Measurements from ENCODE around the gene CCDC85B.

Gene CCDC85B

DNA sequence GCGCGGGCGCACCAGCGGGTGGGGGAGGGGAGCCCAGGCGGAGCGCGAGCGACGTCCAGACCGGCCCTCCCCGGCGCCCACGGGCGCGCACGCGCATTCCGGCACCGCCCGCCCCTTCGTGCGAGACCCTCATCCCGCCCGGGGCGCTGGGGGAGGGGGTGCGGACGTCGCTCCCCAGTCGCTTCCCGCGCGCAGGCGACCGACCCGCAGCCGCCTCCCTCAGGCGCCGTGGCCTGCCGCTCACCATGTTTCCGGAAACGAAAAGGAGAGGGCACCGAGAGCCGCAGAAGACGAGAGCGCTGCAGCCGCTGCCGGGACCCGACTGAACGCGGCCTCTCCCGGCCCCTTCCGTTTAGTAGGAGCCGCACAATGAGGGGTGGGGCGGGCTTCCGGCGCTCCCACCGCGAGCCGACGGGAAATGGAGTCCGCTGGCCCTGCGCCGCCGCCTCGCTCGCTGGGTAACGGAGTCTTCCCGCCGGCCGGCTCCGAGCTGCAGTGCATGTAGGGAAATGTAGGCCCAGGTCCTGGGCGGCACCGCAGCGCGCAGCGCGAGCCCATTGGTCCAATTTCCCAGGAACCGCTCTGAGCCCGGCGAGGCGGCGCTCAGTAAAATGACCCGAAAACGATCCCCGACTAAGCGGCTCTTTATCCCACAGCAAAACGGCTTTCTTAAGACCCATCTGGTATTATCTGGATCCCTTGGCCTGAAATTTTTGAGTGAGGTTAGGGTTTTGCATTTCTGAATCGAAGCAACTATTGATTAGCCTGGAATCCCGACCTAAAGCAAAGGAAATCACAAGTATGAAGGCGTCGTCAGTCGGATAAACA is 32.4 kb upstream of the CCDC85B start, which contains the start of gene CFL1:
Gene CFL1, minus strand, starts transcription at position 328 of the 828 bp plus-strand sequence. Its CDS starts 81 bp downstream, at position 247.
- peak; percentile 76 for ATAC-seq

DNA sequence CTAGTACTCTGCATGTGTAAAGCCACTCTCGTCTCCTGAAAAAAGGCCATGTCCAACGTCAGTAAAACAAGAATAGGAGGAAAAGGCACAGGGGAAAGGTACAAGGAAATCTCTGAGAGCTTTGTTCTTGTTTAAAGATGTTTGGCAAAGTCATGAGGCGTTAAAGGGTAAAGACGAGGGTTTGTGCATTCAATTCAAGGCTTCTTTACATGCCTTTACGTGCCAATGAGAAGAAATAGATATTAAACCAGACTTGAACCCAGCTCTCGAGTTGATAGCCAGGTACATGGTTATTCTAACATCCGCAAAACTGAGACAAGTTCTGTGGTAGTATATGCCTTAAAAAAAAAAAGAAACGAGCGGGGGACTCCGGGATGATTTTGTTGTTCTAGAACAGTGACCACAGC is 31.8 kb upstream of the CCDC85B start:
- ATAC-seq: no peak

DNA sequence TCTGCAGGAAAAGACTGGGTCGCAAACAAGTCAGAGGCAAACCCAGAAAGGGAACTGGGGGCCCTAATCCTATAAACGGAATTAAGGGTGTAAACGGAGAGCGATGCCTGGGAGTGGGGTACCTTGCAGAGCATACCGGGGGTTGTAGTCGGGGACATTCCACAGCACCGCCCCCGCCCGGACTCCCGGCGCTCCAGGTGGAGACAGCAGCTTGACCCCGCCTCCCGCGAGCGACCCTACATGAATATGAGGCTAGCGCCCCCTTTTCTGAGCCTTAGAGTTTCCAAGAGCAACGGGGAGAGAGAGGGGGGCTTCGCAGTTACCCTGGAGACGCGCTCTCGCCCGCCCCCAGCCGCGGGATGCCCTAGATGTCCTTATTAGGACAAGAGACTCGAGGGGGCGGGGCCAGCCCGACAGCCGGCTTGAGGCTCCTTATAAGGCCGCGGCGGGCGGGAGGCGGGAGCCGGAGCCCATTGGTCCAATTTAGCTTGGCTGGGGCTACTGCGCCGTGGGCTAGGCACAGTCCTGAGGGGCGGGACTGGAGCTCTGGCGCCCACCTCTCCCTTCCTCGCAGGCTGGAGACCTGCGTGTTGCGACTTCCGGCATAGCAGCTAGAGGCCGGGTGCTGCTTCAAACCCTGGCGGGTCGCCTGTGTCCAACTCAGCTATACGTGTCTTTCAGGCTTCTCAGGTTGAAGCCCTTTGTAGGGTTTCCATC is 31.2 kb upstream of the CCDC85B start:
- ATAC-seq: peak; percentile 67 to 70

DNA sequence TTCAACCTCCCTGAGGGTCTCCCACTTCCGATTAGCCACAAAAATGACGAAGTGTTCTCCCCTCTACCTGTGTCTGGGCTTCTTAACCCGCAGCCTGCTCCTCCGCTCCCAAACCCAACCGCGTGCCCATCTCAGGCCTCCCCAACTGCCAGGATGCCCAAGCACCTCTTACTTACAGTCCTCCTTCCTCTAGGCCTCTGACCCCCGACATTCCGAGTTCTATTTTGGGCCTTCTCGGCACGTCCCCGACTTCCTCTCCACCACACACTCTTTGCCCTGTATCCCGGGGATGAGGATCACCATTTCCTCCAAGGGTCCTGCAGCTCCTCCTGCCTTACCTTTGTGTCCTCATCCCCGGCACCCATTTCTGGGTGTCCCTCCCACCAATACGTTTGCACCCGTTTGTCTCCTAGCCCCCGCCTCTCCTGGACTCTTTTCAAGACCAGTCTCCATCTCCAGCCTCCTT is 30.6 kb upstream of the CCDC85B start:
- no peak for ATAC-seq

DNA sequence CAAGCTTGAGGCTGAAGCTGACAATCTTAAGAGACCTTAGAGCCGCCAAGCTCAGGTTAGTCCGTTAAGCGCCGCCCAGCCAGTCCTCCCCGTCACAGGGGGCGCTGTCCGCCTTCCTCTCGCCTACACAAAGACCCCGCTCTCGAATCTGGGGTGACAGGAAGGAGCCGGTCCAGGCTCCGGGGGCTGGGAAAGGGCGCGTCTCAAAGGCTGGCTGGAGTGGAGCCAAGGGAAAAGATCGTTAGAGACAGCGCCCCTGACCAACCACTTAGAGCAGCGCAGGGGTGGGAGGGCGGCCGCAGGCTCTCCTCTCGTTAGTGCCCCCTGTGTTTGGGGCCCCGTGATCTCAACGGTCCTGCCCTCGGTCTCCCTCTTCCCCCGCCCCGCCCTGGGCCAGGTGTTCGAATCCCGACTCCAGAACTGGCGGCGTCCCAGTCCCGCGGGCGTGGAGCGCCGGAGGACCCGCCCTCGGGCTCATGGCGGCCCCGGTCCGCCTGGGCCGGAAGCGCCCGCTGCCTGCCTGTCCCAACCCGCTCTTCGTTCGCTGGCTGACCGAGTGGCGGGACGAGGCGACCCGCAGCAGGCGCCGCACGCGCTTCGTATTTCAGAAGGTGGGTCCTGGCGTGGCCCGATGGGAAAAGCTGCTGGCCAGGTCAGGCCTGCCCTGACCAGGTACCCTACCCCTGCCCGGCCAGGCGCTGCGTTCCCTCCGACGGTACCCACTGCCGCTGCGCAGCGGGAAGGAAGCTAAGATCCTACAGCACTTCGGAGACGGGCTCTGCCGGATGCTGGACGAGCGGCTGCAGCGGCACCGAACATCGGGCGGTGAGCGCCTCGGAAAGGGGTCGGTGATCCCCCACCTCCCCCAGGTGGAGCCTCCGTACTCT is 30.0 kb upstream of the CCDC85B start, which contains the start of gene MUS81:
Gene MUS81, plus strand, starts transcription at position 156 of the 887 bp plus-strand sequence. Its CDS starts 321 bp downstream, at position 477.
- peak; percentile 45 to 47 for ATAC-seq

DNA sequence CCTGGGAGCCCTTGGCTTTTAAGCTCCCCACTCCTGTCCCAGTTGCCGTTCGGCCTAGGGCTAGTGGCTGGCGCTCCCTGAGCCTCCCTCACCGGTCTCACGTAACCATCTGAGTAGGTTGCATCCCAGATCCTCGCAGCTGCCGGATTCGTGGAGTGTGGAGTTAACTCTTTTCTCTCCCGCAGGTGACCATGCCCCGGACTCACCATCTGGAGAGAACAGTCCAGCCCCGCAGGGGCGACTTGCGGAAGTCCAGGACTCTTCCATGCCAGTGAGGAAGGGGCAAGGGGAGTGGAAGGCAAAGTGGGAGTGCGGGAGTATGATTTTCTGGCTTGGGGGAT is 29.3 kb upstream of the CCDC85B start:
- ATAC-seq: no peak

DNA sequence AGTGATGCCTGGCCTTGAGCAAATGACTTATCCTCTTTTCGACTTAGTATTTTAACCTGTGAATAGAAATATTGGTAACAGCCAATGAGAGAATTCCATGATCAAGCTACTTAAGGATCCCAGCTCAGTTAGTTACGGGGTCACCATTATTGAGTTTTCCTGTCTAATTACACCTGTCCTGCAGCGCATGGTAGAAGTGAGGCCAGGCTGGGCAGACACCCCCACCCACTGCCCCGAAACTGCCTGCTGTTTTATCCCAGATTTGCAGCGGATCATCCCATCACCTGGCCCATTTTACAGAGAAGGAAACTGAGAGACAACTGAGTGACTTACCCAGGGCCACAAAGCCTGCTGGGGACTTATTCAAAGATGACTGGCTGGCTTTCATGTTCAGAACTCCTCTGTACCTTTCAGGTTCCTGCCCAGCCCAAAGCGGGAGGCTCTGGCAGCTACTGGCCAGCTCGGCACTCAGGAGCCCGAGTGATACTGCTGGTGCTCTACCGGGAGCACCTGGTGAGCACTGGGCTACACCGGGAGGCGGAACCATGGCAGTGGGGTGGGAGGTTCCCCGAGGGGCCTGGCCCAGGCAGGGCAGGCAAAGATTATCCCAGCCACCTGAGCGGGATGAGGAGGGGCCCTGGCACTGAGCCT is 28.8 kb upstream of the CCDC85B start:
- no peak for ATAC-seq

DNA sequence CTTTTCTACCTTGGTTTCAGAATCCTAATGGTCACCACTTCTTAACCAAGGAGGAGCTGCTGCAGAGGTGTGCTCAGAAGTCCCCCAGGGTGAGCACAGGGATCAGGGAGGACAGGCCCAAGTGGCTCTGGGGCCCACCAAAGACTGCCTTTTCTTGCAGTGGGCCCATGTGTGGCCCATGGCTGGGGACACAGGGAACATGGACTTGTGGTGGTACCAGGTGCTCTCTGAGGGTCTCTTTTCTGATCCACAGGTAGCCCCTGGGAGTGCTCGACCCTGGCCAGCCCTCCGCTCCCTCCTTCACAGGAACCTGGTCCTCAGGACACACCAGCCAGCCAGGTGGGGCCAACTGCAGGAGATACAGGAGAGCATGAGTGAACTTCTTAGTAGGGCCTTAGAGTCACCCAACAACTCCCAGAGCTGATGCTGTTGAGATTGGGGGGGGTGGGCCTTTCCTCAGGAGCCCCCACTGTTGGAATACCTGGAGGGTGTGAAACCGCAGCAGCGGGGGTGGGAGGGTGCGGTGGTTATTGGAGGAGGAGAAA is 28.2 kb upstream of the CCDC85B start:
- no peak for ATAC-seq

DNA sequence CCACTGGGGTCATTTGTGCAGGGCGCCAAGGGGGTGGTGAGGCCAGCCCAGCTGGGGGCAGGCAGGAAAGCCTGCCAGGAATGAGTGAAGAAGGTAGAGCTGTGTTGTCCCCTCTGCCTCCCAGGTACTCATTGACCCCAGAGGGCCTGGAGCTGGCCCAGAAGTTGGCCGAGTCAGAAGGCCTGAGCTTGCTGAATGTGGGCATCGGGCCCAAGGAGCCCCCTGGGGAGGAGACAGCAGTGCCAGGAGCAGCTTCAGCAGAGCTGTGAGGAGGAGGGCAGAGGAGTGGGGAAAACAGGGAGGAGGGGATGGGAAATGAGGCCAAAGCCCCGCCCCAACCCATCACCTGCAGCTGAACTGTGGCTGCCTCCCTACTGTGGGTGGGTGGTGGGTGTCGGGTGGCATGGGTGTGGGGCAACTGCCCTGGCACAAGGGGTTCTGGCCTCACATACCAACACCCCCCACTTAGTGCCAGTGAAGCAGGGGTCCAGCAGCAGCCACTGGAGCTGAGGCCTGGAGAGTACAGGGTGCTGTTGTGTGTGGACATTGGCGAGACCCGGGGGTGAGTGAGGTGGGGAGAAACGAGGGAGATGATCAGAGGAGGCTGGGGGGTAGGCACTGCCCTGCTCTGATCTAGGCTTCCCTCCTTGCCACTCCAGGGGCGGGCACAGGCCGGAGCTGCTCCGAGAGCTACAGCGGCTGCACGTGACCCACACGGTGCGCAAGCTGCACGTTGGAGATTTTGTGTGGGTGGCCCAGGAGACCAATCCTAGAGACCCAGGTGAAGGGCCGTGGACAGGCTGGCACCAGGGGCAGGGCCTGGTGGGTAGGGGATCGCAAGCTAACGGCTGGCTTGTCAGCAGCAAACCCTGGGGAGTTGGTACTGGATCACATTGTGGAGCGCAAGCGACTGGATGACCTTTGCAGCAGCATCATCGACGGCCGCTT is 27.3 kb upstream of the CCDC85B start:
- ATAC-seq: no peak

DNA sequence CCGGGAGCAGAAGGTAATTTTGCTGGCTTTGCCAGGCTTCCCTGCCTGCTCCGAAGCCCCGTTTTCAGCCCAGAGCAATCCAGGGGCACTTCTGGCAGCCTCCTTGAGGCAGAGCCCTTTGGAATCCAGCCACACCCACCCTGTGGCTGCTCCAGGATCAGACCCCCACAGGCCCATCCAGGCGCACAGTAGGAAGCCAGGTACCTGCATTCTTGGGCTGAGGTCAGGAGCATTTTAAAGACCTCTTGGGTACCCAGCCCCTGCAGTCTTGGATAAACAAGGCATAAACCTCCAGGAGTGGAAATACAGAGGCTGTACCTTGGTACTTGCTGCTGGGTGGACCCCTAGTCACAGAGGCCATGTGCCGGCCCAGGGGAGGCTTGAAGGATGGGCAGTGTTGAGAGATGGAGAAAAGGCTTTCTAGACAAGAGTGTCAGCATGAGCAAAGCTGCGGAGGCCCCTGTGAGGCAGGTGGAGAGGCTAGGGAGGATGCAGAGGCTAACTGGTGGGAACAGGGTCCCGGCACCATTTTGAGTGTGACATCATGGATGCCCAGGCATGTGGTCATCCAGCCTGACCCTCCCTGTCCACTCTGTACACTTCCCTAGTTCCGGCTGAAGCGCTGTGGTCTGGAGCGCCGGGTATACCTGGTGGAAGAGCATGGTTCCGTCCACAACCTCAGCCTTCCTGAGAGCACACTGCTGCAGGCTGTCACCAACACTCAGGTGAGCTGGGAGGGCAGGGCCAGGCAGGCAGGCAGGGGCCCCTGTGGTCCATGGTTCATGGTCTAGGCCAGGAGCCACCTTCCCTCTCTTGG is 26.4 kb upstream of the CCDC85B start:
- no peak for ATAC-seq

DNA sequence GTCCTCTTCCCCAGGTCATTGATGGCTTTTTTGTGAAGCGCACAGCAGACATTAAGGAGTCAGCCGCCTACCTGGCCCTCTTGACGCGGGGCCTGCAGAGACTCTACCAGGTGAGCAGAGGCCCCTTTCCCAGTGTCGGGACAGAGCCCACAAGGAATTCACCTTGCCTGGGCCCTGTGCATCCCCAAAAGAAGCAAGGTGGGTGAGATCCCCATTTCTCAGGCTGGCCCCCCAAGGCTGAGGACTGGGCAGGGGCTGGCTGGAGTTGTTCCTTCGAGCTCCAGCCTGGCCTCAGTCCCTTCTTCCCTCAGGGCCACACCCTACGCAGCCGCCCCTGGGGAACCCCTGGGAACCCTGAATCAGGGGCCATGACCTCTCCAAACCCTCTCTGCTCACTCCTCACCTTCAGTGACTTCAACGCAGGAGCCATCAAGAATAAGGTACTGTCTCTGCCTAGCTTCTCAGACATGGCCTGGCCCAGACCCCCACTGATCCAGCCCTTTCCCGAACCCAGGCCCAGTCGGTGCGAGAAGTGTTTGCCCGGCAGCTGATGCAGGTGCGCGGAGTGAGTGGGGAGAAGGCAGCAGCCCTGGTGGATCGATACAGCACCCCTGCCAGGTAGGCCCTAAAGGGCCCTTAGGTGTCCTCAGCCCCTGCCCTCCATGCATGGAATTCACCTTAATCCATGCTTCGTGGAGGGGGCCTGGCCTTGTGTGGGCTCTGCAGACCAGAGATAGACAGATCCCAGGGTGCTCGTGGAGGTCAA is 25.6 kb upstream of the CCDC85B start:
- ATAC-seq: no peak

DNA sequence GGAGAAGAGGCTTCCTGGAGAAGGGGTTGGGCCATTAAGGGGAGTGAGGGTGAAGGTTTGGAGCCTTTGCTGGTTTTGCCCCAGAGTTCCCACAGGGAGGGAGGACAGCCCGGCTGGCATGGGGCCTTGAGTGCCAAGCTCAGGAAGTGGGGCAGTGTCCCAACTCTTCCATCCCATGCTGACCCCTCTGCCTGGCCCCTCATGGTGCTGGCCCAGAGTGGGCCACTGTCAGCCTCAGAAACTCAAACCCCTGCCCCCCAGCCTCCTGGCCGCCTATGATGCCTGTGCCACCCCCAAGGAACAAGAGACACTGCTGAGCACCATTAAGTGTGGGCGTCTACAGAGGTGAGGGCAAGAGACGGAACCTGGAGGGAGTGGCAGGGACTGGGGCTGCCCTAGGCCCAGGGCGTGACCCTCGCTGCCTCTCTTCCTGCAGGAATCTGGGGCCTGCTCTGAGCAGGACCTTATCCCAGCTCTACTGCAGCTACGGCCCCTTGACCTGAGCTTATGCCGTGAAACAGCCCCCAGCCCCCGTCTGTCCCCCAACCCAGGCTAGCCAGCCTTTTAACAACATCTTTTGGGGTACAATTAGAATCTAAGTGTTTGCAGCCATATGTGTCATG is 24.8 kb upstream of the CCDC85B start:
- no peak for ATAC-seq

DNA sequence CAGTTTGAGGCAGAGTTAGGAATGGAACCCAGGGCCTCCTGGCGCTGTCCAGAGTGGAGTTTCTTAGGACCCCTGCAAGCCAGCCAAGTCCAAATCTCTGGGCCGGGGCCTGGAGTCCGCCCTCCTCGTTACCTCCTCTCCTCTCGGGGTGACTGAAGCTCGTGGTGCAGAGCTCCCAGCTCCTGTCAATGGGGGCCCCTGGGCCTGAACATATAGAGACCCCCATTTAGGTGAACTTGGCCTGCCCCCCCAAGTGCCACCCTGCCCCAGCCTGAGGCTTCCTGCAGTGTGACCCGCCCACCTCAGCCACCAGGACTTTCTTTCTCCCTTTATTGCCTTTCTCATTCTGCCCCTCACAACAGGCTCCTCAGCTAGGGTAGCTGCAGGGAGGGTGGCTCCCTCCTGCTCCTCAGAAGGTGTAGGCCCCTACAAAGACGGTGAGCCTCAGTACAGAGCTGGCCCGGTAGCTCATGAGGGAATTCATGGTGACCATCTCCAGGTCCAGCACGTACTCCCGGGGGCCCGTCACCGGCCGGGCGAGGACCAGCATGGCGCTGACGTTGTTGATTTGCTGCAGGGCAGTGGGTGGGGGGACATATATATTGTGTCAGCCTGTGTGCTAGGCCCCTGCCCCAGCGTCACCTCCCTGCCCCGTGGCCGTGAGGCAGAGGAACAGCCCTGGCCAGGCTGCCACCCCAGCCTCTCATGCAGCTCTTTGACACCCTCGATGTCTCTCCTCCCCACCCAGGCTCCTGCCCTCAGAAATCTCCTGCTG is 23.8 kb upstream of the CCDC85B start:
- no peak for ATAC-seq

DNA sequence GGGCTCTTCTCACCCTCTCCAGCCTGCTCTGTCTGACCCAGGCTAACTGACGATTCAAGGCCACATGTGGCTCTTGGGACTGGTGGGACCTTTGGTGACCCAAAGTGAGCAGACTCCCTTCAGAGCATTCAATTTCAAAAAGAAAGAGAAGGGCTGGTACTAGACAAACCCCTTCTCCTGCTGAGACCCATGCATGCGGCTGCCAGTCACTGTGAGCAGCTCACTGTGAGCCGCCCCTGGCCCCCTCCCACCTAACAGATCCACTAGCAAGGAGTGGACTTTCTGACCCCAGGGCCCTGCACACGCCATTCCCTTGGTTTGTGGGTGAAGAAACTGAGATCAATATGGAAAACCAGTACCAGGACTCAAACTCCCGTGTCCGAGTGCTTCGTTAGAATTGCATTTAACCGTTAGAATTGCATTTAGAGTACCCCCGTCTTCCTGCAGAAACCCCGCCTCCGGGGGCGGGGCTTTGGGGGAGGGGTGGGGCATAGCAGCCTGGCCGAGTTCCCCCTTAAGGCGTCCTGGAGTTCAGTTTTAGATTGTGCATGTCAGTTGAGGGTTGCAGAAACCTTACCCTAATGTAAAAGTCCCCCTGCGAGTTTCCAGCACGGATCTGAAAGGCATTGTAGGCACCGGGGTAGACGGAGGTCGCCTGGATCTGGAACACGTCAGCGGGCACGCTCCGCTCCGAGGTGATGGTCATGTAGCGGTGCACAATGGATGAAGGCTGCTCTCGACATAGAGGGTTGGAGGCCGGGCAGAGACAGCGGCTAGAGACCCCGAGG is 23.0 kb upstream of the CCDC85B start:
- no peak for ATAC-seq

DNA sequence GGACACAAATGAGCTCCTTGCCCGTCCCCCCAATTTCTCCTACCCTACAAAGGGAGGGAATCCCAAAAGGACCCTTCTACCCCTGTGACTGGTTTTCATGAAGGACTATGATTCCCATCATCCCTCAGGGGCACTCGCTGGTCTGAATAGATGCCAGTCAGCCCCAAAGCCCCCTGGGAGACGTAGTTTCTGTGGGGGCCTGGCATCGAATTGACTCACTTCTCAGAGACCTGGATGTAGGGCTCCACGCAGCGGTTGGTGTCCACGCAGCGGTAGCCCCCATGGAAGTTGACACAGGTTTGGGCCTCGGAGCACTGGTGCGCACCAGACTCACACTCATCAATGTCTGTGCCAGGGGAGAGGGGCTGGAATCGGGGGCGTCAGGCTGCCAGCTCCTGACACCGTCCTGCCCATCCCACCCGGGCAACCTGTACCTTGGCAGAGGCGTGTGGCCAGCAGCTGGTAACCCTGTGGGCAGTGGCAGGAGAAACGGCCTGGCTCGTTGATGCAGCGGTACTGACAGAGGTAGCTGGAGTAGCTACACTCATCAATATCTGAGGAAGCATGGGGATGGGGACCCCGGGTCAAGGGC is 22.3 kb upstream of the CCDC85B start:
- ATAC-seq: peak; percentile 24 to 32

DNA sequence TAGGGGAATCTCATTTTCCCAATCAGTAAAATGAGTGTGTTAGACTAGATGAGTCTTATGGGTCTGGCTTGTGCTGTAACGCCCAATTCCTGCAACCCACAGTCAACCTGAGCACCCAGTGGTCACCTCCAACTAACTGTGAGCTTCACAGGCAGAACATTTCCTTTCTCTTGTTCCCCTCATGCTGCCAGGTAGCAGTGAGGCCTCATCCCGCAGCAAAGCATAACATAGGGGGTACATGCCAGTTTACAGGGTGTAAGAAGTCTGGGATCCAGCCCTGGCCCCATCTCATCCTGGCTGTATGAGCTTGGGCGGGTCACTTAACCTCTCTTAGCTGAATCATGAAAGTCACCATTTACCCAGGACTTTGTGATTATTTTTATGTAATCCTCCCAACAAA is 21.6 kb upstream of the CCDC85B start:
- ATAC-seq: no peak

Measured in activated CD4-positive, CD25-positive, alpha-beta regulatory T cell treated with anti-CD3 and anti-CD28 coated beads, Interleukin-2, amount 50 U/mL, for 24 hours (primary cell).